Left kidney (tissue), 2 donors: Measurements from ENCODE around the gene FARP1. TPM values are rescaled to one million over a fixed set of nuclear protein-coding genes. Genes with fewer than 3 reads are reported as not detected.

Experiments used
- DNase-seq: peaks from one replicate; pipeline ENCODE4 v3.0.0-alpha.2; 2013
- polyA plus RNA-seq: library from polyadenylated mRNA; unstranded; fragments of 120-200 nt; gene quantifications from one replicate; pipeline ENCODE4 v1.2.1, GENCODE V29; 2013; ENCODE audit not compliant: insufficient read length

Gene FARP1
- polyA plus RNA-seq, 1 donor, result 298 TPM

GRCh38 chr13:98133946-98134345 lies 8.9 kb upstream of the FARP1 start:
- no peak for DNase-seq

- DNase-seq, result no peak
These were observed 8.0 kb upstream of the FARP1 start for GRCh38 chr13:98134901-98135300.

GRCh38 chr13:98141091-98141490 lies 1.8 kb upstream of the FARP1 start:
- no peak for DNase-seq

- peak; percentile 34 for DNase-seq
These were observed 1.1 kb upstream of the FARP1 start for GRCh38 chr13:98141509-98142379.

GRCh38 chr13:98143157-98143553 lies 261 bp downstream of the FARP1 start:
- DNase-seq, result peak; percentile 49

- DNase-seq, result no peak
These were observed 720 bp downstream of the FARP1 start for GRCh38 chr13:98143601-98144026.

GRCh38 chr13:98144027-98144741 lies 1.3 kb downstream of the FARP1 start:
- DNase-seq, result peak; percentile 50

GRCh38 chr13:98144801-98145350 lies 2.0 kb downstream of the FARP1 start:
- DNase-seq, result peak; percentile 55

- DNase-seq, result no peak
These were observed 4.6 kb downstream of the FARP1 start for GRCh38 chr13:98147521-98147920.

GRCh38 chr13:98150832-98151479 lies 8.1 kb downstream of the FARP1 start:
- no peak for DNase-seq

- no peak for DNase-seq
These were observed 12.7 kb downstream of the FARP1 start for GRCh38 chr13:98155475-98156109.

GRCh38 chr13:98156259-98156658 lies 13.4 kb downstream of the FARP1 start:
- DNase-seq, result no peak

- no peak for DNase-seq
These were observed 14.3 kb downstream of the FARP1 start for GRCh38 chr13:98157188-98157587.

GRCh38 chr13:98157609-98158008 lies 14.7 kb downstream of the FARP1 start:
- DNase-seq, result no peak

GRCh38 chr13:98158172-98158899 lies 15.4 kb downstream of the FARP1 start:
- DNase-seq, result no peak

GRCh38 chr13:98162935-98163334 lies 20.0 kb downstream of the FARP1 start:
- no peak for DNase-seq

GRCh38 chr13:98169331-98169730 lies 26.4 kb downstream of the FARP1 start:
- DNase-seq, result no peak

- DNase-seq, result no peak
These were observed 29.2 kb downstream of the FARP1 start for GRCh38 chr13:98171900-98172589.

- DNase-seq, result no peak
These were observed 29.9 kb downstream of the FARP1 start for GRCh38 chr13:98172590-98173422.
